HepG2 (cell line): ENCODE measurements around the gene PARD3. TPM values are rescaled to one million over a fixed set of nuclear protein-coding genes. Genes with fewer than 3 reads are reported as not detected.

Experiments
- ATAC-seq: fragments of 200-7000 bp; cut with Tn5 transposase; 3 replicates; pipeline ENCODE4 v1.9.1; 2020; ENCODE audit warnings: mild to moderate bottlenecking, moderate library complexity
- BruUV-seq: library from RNA; stranded (reverse); fragments of 400-500 nt; replicated peaks from 2 replicates; lab custom pipeline; 2021; lab: Mats Ljungman, UMichigan
- CTCF ChIA-PET: fragments of 300-600 bp; formaldehyde crosslinking; extraction: SDS; loops from one replicate; lab custom pipeline; 2021; ENCODE audit warnings: low total read pairs, inconsistent platforms, low intra/inter-chr PET ratio; lab: Yijun Ruan, JAX
- POLR2A ChIA-PET: fragments of 350-600 bp; sonication (Branson Sonifier 250); formaldehyde crosslinking; loops from one replicate; lab custom pipeline; 2020; ENCODE audit warnings: antibody characterized with exemption, inconsistent platforms; lab: Yijun Ruan, JAX
- DNase-seq: peaks from one replicate; pipeline ENCODE4 v3.0.0-alpha.2; 2015; ENCODE audit warnings: low spot score
- FAIRE-seq: peaks from 3 replicates; lab custom pipeline; 2011; peaks lifted over from hg19 to GRCh38; lab: Jason Lieb, UNC
- H2AFZ ChIP-seq: one replicate; pipeline ENCODE4 v1.6.1; 2011; ENCODE audit warnings: low read length, inconsistent platforms
- H3K27ac ChIP-seq: fragments of 300-600 bp; 3 replicates; pipeline ENCODE4 v1.8.0; 2011; ENCODE audit warnings: mixed run types, mild to moderate bottlenecking, mixed read lengths, low read length, inconsistent platforms; ENCODE audit not compliant: insufficient read depth; ENCODE audit errors: extremely low read length
- H3K27me3 ChIP-seq, 2 experiments: fragments of 200-600 bp in 1 of 2; 2 replicates in 1 of 2; 3 replicates in 1 of 2; pipeline versions ENCODE4 v1.6.0 to v1.8.0; 2011; ENCODE audit warnings: low read length in 2 of 2, mild to moderate bottlenecking in 2 of 2, moderate library complexity in 2 of 2, inconsistent platforms in 1 of 2; ENCODE audit not compliant: insufficient read depth in 2 of 2, control insufficient read depth in 1 of 2
- H3K36me3 ChIP-seq, 2 experiments: fragments of 200-600 bp in 1 of 2; replicated peaks in 1 of 2; 2 replicates in 1 of 2; 3 replicates in 1 of 2; pipeline versions ENCODE4 v1.5.1 to v1.8.0; 2011; ENCODE audit warnings: low read length in 2 of 2, inconsistent platforms in 1 of 2; ENCODE audit not compliant: insufficient read depth in 2 of 2, control insufficient read depth in 1 of 2
- H3K4me1 ChIP-seq: 2 replicates; pipeline ENCODE4 v1.5.1; 2012; ENCODE audit warnings: low read length, inconsistent platforms; ENCODE audit not compliant: insufficient read depth
- H3K4me2 ChIP-seq: 2 replicates; pipeline ENCODE4 v1.6.0; 2011; ENCODE audit warnings: low read depth, low read length, inconsistent platforms
- H3K4me3 ChIP-seq, 3 experiments: fragments of 200-600 bp in 1 of 3; sonication (generic), shearing (Covaris generic) in 1 of 3; replicated peaks in 1 of 3; 2 replicates each; pipeline ENCODE4 v1.5.1; 2011 to 2016; ENCODE audit warnings: low read length in 3 of 3, inconsistent platforms in 2 of 3, low read depth in 2 of 3, mild to moderate bottlenecking in 2 of 3, control low read depth in 1 of 3, mixed read lengths in 1 of 3; ENCODE audit not compliant: insufficient read depth in 1 of 3
- H3K79me2 ChIP-seq: one replicate; pipeline ENCODE4 v1.6.1; 2011; ENCODE audit warnings: low read length, inconsistent platforms; ENCODE audit not compliant: insufficient read depth
- H3K9ac ChIP-seq: 2 replicates; pipeline ENCODE4 v1.6.0; 2011; ENCODE audit warnings: mild to moderate bottlenecking, low read depth, low read length, inconsistent platforms; ENCODE audit not compliant: insufficient read depth
- H3K9me3 ChIP-seq: 2 replicates; pipeline ENCODE4 v1.5.1; 2012; ENCODE audit warnings: mild to moderate bottlenecking, low read length
- H4K20me1 ChIP-seq: 2 replicates; pipeline ENCODE4 v1.6.0; 2011; ENCODE audit warnings: inconsistent platforms, mild to moderate bottlenecking, low read length, moderate library complexity; ENCODE audit not compliant: insufficient read depth
- ATF7-NPFF ChIP-seq: sonication (generic); formaldehyde crosslinking; IDR thresholded peaks from 2 replicates; pipeline ENCODE4 v1.8.1; 2023; ENCODE audit warnings: mild to moderate bottlenecking, low read depth, missing genetic modification reagents, moderate library complexity
- DR1 ChIP-seq: sonication (generic); formaldehyde crosslinking; IDR thresholded peaks from 2 replicates; pipeline ENCODE4 v1.8.0; 2021; ENCODE audit warnings: mild to moderate bottlenecking, missing genetic modification reagents, inconsistent platforms
- MIER3 ChIP-seq: IDR thresholded peaks from 2 replicates; pipeline ENCODE4 v1.6.1; 2016; ENCODE audit warnings: missing compliant biosample characterization, borderline replicate concordance
- SETDB1 ChIP-seq: sonication (generic); formaldehyde crosslinking; IDR thresholded peaks from 2 replicates; pipeline ENCODE4 v1.5.1; 2020; ENCODE audit warnings: missing genetic modification reagents, mild to moderate bottlenecking, borderline replicate concordance
- TARDBP ChIP-seq: sonication (generic); formaldehyde crosslinking; IDR thresholded peaks from 2 replicates; pipeline ENCODE4 v1.8.0; 2022; ENCODE audit warnings: mild to moderate bottlenecking, missing genetic modification reagents
- ZKSCAN5 ChIP-seq: sonication (generic); formaldehyde crosslinking; IDR thresholded peaks from 2 replicates; pipeline ENCODE4 v1.5.1; 2020; ENCODE audit warnings: mild to moderate bottlenecking, missing genetic modification reagents
- ZNF343 ChIP-seq: sonication (generic); formaldehyde crosslinking; IDR thresholded peaks from 2 replicates; pipeline ENCODE4 v1.4.0; 2020; ENCODE audit warnings: mild to moderate bottlenecking, missing genetic modification reagents
- ZNF543 ChIP-seq: sonication (generic); formaldehyde crosslinking; IDR thresholded peaks from 2 replicates; pipeline ENCODE4 v1.4.0; 2020; ENCODE audit warnings: mild to moderate bottlenecking, missing genetic modification reagents
- ZNF572 ChIP-seq: sonication (generic); formaldehyde crosslinking; IDR thresholded peaks from 2 replicates; pipeline ENCODE4 v1.5.1; 2020; ENCODE audit warnings: mild to moderate bottlenecking, missing genetic modification reagents
- ZNF746 ChIP-seq: sonication (generic); formaldehyde crosslinking; IDR thresholded peaks from 2 replicates; pipeline ENCODE4 v1.8.0; 2022; ENCODE audit warnings: mild to moderate bottlenecking, missing genetic modification reagents
- WGBS: methylation state at CpG from one replicate; pipeline ENCODE4 v1.1.6; 2017; ENCODE audit warnings: low lambda C conversion rate; 5-methylcytosine and 5-hydroxymethylcytosine counted together
- in situ Hi-C: cut with HindIII; loops from 2 replicates; pipeline ENCODE4 v1.10.0; 2017; ENCODE audit warnings: low pct_unique_long_range_greater_than_20kb; ENCODE audit not compliant: extremely low pct_ligation_motif_present
- intact Hi-C: fragments of 100-400 bp; cut with micrococcal nuclease; formaldehyde crosslinking; loops from one replicate; pipeline ENCODE4 v1.10.0; 2022; ENCODE audit not compliant: unreplicated experiment
- polyA plus RNA-seq, 8 experiments: library from polyadenylated mRNA; depleted of rRNA in 3 of 8; stranded (reverse) in 7 of 8; unstranded in 1 of 8; fragments of >200 nt; fragmentation: Illumina TruSeq in 4 of 8; extraction: Trizol in 4 of 8; gene quantifications; 2 replicates each; pipeline versions ENCODE4 v1.2.1 to v1.2.3, GENCODE V29; 2011 to 2016; ENCODE audit warnings: low read depth in 4 of 8, missing spikeins in 1 of 8, mixed read lengths in 1 of 8; ENCODE audit not compliant: insufficient read depth in 1 of 8
- total RNA-seq, 5 experiments: library from RNA; depleted of rRNA; stranded (reverse); fragments of >200 nt; fragmentation: Illumina TruSeq; extraction: Trizol; gene quantifications; 2 replicates each; pipeline ENCODE4 v1.2.3, GENCODE V29; 2016; ENCODE audit warnings: low read depth in 1 of 5
- TF ChIP-seq, protein P1 (sequence below): sonication (generic); formaldehyde crosslinking; IDR thresholded peaks from 2 replicates; pipeline ENCODE4 v1.5.1; 2020; ENCODE audit warnings: missing genetic modification reagents, mild to moderate bottlenecking, borderline replicate concordance
- TF ChIP-seq, protein P2 (sequence below), 2 experiments: fragments of 450-650 bp in 1 of 2; sonication (generic) in 1 of 2; formaldehyde crosslinking; IDR thresholded peaks; 2 replicates each; pipeline versions ENCODE4 v1.5.0 to v1.8.0; 2020 to 2022; ENCODE audit warnings: mild to moderate bottlenecking in 1 of 2, missing genetic modification reagents in 1 of 2

Gene PARD3
- total and polyA plus RNA-seq, 2 of the 13 experiments (the other 11 are each of a cell fraction or from before 2014, with no cell fraction given): 40.9 to 60.0 TPM

DNA sequence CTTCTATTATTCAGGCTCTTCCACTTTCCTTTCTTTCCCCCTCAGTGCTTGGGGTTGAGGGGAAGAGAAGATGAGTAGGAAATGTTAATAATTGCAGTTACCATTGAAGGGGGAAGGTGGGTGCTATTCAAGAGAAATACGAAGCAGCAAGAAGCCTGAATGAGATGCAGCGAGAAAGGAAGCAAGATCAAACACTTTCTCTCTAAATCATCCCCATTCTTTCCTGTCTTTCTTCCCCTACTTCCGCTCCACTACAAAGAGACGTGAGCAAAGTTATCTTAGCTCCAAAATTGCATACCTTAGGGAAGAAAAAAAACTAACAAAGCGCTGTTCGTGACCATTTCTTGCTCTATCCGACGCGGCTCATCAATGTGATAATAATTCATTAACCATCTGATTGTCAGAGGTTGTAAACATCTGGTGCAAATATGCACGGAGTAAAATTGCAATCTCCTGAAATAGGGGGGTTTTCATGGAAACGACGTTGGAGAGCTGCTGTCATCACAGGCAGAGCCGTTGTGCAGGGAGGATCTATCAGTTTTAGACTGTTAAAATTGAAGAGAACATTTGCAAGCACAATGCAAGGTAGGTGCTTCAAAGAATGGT is 15.2 kb upstream of the PARD3 start (continued):
- TF ChIP-seq MIER3 (CRISPR knock-in tag) (no peak), TARDBP (CRISPR knock-in tag) (no peak), DR1 (no peak), ZKSCAN5 (CRISPR knock-in tag) (no peak), SETDB1 (CRISPR knock-in tag) (no peak)
- TF ChIP-seq, protein P1, sequence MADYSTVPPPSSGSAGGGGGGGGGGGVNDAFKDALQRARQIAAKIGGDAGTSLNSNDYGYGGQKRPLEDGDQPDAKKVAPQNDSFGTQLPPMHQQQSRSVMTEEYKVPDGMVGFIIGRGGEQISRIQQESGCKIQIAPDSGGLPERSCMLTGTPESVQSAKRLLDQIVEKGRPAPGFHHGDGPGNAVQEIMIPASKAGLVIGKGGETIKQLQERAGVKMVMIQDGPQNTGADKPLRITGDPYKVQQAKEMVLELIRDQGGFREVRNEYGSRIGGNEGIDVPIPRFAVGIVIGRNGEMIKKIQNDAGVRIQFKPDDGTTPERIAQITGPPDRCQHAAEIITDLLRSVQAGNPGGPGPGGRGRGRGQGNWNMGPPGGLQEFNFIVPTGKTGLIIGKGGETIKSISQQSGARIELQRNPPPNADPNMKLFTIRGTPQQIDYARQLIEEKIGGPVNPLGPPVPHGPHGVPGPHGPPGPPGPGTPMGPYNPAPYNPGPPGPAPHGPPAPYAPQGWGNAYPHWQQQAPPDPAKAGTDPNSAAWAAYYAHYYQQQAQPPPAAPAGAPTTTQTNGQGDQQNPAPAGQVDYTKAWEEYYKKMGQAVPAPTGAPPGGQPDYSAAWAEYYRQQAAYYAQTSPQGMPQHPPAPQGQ (CRISPR knock-in tag): no peak

DNA sequence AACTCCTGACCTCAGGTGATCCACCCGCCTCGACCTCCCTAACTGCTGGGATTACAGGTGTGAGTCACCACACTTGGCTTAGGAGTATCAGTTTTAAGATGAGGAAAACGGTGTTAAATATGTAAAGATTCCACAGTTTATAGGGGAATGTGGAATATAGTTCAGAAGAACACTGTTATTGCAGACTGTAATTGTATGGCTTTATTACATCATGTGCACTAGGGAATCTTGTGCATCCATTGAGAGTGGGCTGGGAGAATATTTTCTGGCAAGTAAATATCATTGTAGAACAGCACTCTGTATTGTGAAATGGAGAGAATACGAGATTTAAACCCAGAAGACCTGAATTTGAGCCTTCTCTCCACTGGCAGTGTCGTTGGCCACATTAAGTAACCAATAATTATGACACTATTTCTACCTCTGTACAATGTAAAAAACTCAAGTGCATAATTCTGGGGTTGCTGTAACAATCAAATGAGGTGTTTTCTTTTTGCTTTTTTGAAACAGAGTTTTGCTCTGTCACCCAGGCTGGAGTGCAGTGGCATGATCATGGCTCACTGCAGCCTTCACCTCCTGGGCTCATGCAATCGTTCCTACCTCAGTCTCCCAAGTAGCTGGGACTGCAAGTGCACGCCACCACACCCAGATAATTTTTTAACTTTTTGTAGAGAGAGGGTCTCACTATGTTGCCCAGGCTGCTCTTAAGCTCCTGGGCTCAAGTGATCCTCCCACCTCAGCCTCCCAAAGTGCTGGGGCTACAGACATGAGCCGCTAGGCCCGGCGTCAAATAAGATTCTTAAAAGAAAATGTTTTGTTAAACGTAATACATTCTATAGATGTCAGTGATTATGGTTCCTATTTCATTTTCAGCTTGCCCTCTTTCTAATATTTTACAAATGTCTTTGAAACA is 12.0 kb upstream of the PARD3 start:
- no peak for DNase-seq
- Histone ChIP-seq H3K27me3 (no peaks in the 10 kb centered on the region; a peak in 2 of 5 replicates), H3K9me3 (no peaks in the 10 kb centered on the region), H3K36me3 (no peaks in the 10 kb centered on the region), H4K20me1 (no peaks in the 10 kb centered on the region), H3K4me3 (no peak overlapping the region), H3K79me2 (no peaks in the 10 kb centered on the region), H3K4me2 (no peak overlapping the region), H3K9ac (no peak overlapping the region), H2AFZ (no peak overlapping the region), H3K27ac (no peak overlapping the region), H3K4me1 (peaks cover 38% of the 10 kb centered on the region)
- in situ Hi-C loops (loop anchor here (5.0 kb wide), 1 partner anchor 175 kb away; no protein-coding TSS in a partner anchor), intact Hi-C loops (loop anchor here (2.0 to 5.0 kb wide), 3 partner anchors 105 to 172 kb away; no protein-coding TSS in a partner anchor)
- ChIA-PET POLR2A (no interaction called here), CTCF (interaction anchor here (1.1 to 1.3 kb wide), 3 partner anchors 103 to 171 kb away, joined by 3 to 6 read pairs (median 4); no protein-coding TSS in a partner anchor)
- no peak for FAIRE-seq
- WGBS: 50% methylated on average over 11 of the region's 11 CpGs
- BruUV-seq: no TSS peak
- no peak for ATAC-seq
- TF ChIP-seq, protein P2, sequence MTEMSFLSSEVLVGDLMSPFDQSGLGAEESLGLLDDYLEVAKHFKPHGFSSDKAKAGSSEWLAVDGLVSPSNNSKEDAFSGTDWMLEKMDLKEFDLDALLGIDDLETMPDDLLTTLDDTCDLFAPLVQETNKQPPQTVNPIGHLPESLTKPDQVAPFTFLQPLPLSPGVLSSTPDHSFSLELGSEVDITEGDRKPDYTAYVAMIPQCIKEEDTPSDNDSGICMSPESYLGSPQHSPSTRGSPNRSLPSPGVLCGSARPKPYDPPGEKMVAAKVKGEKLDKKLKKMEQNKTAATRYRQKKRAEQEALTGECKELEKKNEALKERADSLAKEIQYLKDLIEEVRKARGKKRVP (CRISPR knock-in tag; IDR thresholded peaks at IDR 0.05): peak in 1 of 2 experiments; percentile 52; a peak in 2 of 4 replicates
- TF ChIP-seq ZNF343 (CRISPR knock-in tag): no peak
- no peak for TF ChIP-seq ATF7-NPFF (CRISPR knock-in tag)
- no peak for TF ChIP-seq ZNF543
- TF ChIP-seq ZNF746 (CRISPR knock-in tag): no peak
- TF ChIP-seq ZNF572 (CRISPR knock-in tag): no peak
